A549 (cell line): Measurements from ENCODE around the gene TMEM41A. TPM values are rescaled to one million over a fixed set of nuclear protein-coding genes. Genes with fewer than 3 reads are reported as not detected.
"Not testable (repeated sequence)": the region's sequence is repeated elsewhere in the genome, so short reads cannot be mapped to it uniquely, and the experiment has no call there.

ENCODE experiments used
- ATAC-seq, 2 experiments: fragments of 200-7000 bp in 1 of 2; fragments of >200 bp in 1 of 2; cut with Nextera tagmentation in 1 of 2; cut with Tn5 transposase in 1 of 2; 3 replicates each; pipeline versions ENCODE4 v1.8.0 to v1.9.1; 2018 to 2020; ENCODE audit warnings: mild to moderate bottlenecking in 1 of 2, moderate library complexity in 1 of 2
- CTCF ChIA-PET: fragments of 300-600 bp; sonication (Branson Sonifier 250); formaldehyde crosslinking; extraction: SDS; loops from one replicate; lab custom pipeline; 2021; ENCODE audit warnings: antibody characterized with exemption, inconsistent platforms; lab: Yijun Ruan, JAX
- POLR2A ChIA-PET: fragments of 350-600 bp; formaldehyde crosslinking; extraction: SDS; loops from one replicate; lab custom pipeline; 2021; ENCODE audit warnings: antibody characterized with exemption, inconsistent platforms; lab: Yijun Ruan, JAX
- DNase-seq, 2 experiments: peaks; one replicate each; pipeline versions ENCODE4 v3.0.0 to v3.0.0-alpha.2; 2011 to 2016; ENCODE audit warnings: low read depth in 1 of 2, low spot score in 1 of 2
- FAIRE-seq: peaks from 2 replicates; lab custom pipeline; 2011; peaks lifted over from hg19 to GRCh38; lab: Jason Lieb, UNC
- H3K27ac ChIP-seq, 2 experiments: fragments of >200 bp; sonication (Bioruptor Twin); formaldehyde crosslinking; 3 replicates each; pipeline ENCODE4 v1.5.1; 2016 to 2017
- H3K4me1 ChIP-seq: fragments of >200 bp; sonication (Bioruptor Twin); formaldehyde crosslinking; 3 replicates; pipeline ENCODE4 v1.6.1; 2016
- H3K4me2 ChIP-seq: fragments of >200 bp; sonication (Bioruptor Twin); formaldehyde crosslinking; 3 replicates; pipeline ENCODE4 v1.6.1; 2016
- H3K4me3 ChIP-seq: fragments of >200 bp; sonication (Bioruptor Twin); formaldehyde crosslinking; 3 replicates; pipeline ENCODE4 v1.5.1; 2016
- H3K9me3 ChIP-seq: fragments of >200 bp; sonication (Bioruptor Twin); formaldehyde crosslinking; 3 replicates; pipeline ENCODE4 v1.6.1; 2016
- BHLHE40 ChIP-seq: IDR thresholded peaks from 2 replicates; pipeline ENCODE4 v1.6.1; 2012; ENCODE audit warnings: low read depth, low read length, inconsistent platforms
- CBX8 ChIP-seq: fragments of 200-600 bp; sonication (generic); IDR thresholded peaks from 2 replicates; pipeline ENCODE4 v1.6.1; 2016
- CEBPB ChIP-seq, 2 experiments: fragments of >200 bp in 1 of 2; sonication (Bioruptor Twin) in 1 of 2; formaldehyde crosslinking in 1 of 2; IDR thresholded peaks; 2 replicates each; pipeline ENCODE4 v1.6.1; 2012 to 2016
- E2F6 ChIP-seq: IDR thresholded peaks from 2 replicates; pipeline ENCODE4 v1.6.1; 2012; ENCODE audit warnings: low read depth, borderline replicate concordance
- ELK1 ChIP-seq: fragments of 150-350 bp; IDR thresholded peaks from 2 replicates; pipeline ENCODE4 v1.6.1; 2014; ENCODE audit warnings: low read depth, mild to moderate bottlenecking, low read length
- ESRRA ChIP-seq: fragments of 150-350 bp; IDR thresholded peaks from 2 replicates; pipeline ENCODE4 v1.6.1; 2014; ENCODE audit warnings: mild to moderate bottlenecking, low read length, borderline replicate concordance
- FOSB ChIP-seq: fragments of 250-450 bp; sonication (Bioruptor Pico); IDR thresholded peaks from 2 replicates; pipeline ENCODE4 v1.5.0; 2020; ENCODE audit warnings: mild to moderate bottlenecking, moderate library complexity
- GATA3 ChIP-seq: IDR thresholded peaks from 2 replicates; pipeline ENCODE4 v1.6.1; 2012; ENCODE audit warnings: borderline replicate concordance
- HES2 ChIP-seq: fragments of >200 bp; sonication (Bioruptor Twin); formaldehyde crosslinking; IDR thresholded peaks from 2 replicates; pipeline ENCODE4 v1.6.1; 2016
- HOXB13 ChIP-seq: fragments of 250-450 bp; sonication (Bioruptor Pico); IDR thresholded peaks from 2 replicates; pipeline ENCODE4 v1.5.0; 2020; ENCODE audit warnings: low read depth, mild to moderate bottlenecking, moderate library complexity
- KDM1A ChIP-seq: fragments of 200-600 bp; sonication (generic); IDR thresholded peaks from 2 replicates; pipeline ENCODE4 v1.6.1; 2016; ENCODE audit warnings: low read depth, mild to moderate bottlenecking
- MAX ChIP-seq: IDR thresholded peaks from 2 replicates; pipeline ENCODE4 v1.6.1; 2012
- NFE2L2 ChIP-seq: fragments of 150-350 bp; conservative IDR thresholded peaks from 2 replicates; pipeline ENCODE4 v1.6.1; 2014; ENCODE audit warnings: low read length
- NPAS2 ChIP-seq: fragments of 250-450 bp; sonication (Bioruptor Pico); IDR thresholded peaks from 2 replicates; pipeline ENCODE4 v1.8.0; 2022; ENCODE audit warnings: mild to moderate bottlenecking, moderate library complexity, borderline replicate concordance
- NR3C1 ChIP-seq: fragments of >200 bp; sonication (Bioruptor Twin); formaldehyde crosslinking; IDR thresholded peaks from 3 replicates; pipeline ENCODE4 v1.6.1; 2017
- PBX3 ChIP-seq: IDR thresholded peaks from 2 replicates; pipeline ENCODE4 v1.6.1; 2012
- PHF8 ChIP-seq: fragments of 200-600 bp; sonication (generic); IDR thresholded peaks from 2 replicates; pipeline ENCODE4 v1.6.1; 2016; ENCODE audit warnings: low read depth, mild to moderate bottlenecking, antibody characterized with exemption, moderate library complexity, borderline replicate concordance
- POLR2AphosphoS2 ChIP-seq: conservative IDR thresholded peaks from 2 replicates; pipeline ENCODE4 v1.6.1; 2012; ENCODE audit warnings: low read length, improper control_type of control experiment, inconsistent platforms
- RAD21 ChIP-seq, 2 experiments: fragments of >200 bp in 1 of 2; sonication (Bioruptor Twin) in 1 of 2; formaldehyde crosslinking in 1 of 2; IDR thresholded peaks in 1 of 2; conservative IDR thresholded peaks in 1 of 2; 2 replicates in 1 of 2; 3 replicates in 1 of 2; pipeline ENCODE4 v1.6.1; 2012 to 2018; ENCODE audit warnings: inconsistent platforms in 1 of 2
- RARB ChIP-seq: fragments of 250-450 bp; sonication (Bioruptor Pico); IDR thresholded peaks from 2 replicates; pipeline ENCODE4 v1.8.0; 2021; ENCODE audit warnings: mild to moderate bottlenecking, moderate library complexity
- RCOR1 ChIP-seq: fragments of 150-350 bp; IDR thresholded peaks from 2 replicates; pipeline ENCODE4 v1.6.1; 2014; ENCODE audit warnings: antibody characterized with exemption, low read length, low read depth
- RFX5 ChIP-seq: fragments of 450-650 bp; IDR thresholded peaks from 2 replicates; pipeline ENCODE4 v1.7.1; 2014; ENCODE audit warnings: antibody characterized with exemption, mild to moderate bottlenecking, moderate library complexity
- SREBF2 ChIP-seq: fragments of 450-650 bp; IDR thresholded peaks from 2 replicates; pipeline ENCODE4 v1.6.1; 2014; ENCODE audit warnings: mild to moderate bottlenecking, moderate library complexity
- USF2 ChIP-seq: fragments of 450-650 bp; IDR thresholded peaks from 2 replicates; pipeline ENCODE4 v1.6.1; 2014; ENCODE audit warnings: antibody characterized with exemption
- ZC3H11A ChIP-seq: fragments of 450-650 bp; IDR thresholded peaks from 2 replicates; pipeline ENCODE4 v1.6.1; 2014; ENCODE audit warnings: antibody characterized with exemption, mild to moderate bottlenecking
- WGBS: methylation state at CpG from one replicate; pipeline ENCODE4 v1.1.6; 2017; ENCODE audit errors: missing lambda C conversion rate; 5-methylcytosine and 5-hydroxymethylcytosine counted together
- polyA plus RNA-seq, 4 experiments: library from polyadenylated mRNA; depleted of rRNA in 3 of 4; stranded (reverse); fragments of >200 nt; fragmentation: RNase III in 1 of 4; extraction: RNeasy Plus Mini Kit Qiagen cat#74134 plus additional on column Dnase treatment in 1 of 4; gene quantifications; 2 replicates in 3 of 4; 3 replicates in 1 of 4; pipeline ENCODE4 v1.2.3, GENCODE V29; 2011 to 2017

Gene TMEM41A
- polyA plus RNA-seq, 2 of the 4 experiments (the other 2 are of a cell fraction): 16.6 to 31.3 TPM

- TF ChIP-seq ZC3H11A: no peak
- no peak for TF ChIP-seq HOXB13
- no peak for TF ChIP-seq CEBPB (IDR thresholded peaks at IDR 0.05)
Observed at GRCh38 chr3:185460719-185461350, 38.0 kb downstream of the TMEM41A start (continued).

- no peak overlapping the region for H3K4me2 ChIP-seq
- 72% methylated on average over 5 of the region's 5 CpGs for WGBS
- ATAC-seq (no peak), FAIRE-seq (no peak), DNase-seq (no peak)
- TF ChIP-seq GATA3: no peak
- TF ChIP-seq CBX8: no peak
- no peak for TF ChIP-seq ELK1
- TF ChIP-seq RFX5: no peak
- no peak for TF ChIP-seq NR3C1
- no peak for TF ChIP-seq HES2
- no peak for TF ChIP-seq NFE2L2
- no peak for TF ChIP-seq BHLHE40
- no peak for TF ChIP-seq MAX
- TF ChIP-seq PBX3: no peak
- no peak for TF ChIP-seq PHF8
- no peak for TF ChIP-seq NPAS2 (CRISPR knock-in tag)
- TF ChIP-seq RAD21 (conservative IDR thresholded peaks at IDR 0.05 in 1 of 2, IDR thresholded peaks at IDR 0.05 in 1 of 2): no peak
- no peak for TF ChIP-seq FOSB (CRISPR knock-in tag)
- TF ChIP-seq E2F6: no peak
- TF ChIP-seq KDM1A: no peak
- H3K27ac ChIP-seq: no peak overlapping the region
- no peaks in the 10 kb centered on the region for H3K9me3 ChIP-seq
- H3K4me1 ChIP-seq: no peaks in the 10 kb centered on the region
- ChIA-PET CTCF (interaction anchor here (0.5 to 3.0 kb wide), 19 partner anchors 9 to 152 kb away, joined by 3 to 35 read pairs (median 4); partner anchors contain the start of gene SENP2), POLR2A (no interaction called here)
- no peak overlapping the region for H3K4me3 ChIP-seq
Observed at GRCh38 chr3:185460309-185460708, 38.5 kb downstream of the TMEM41A start.

GRCh38 chr3:185457376-185457775 lies 41.5 kb downstream of the TMEM41A start:
- DNase-seq: no peak
- POLR2A ChIA-PET: no interaction called here
- Histone ChIP-seq H3K4me2 (no peak overlapping the region), H3K9me3 (no peaks in the 10 kb centered on the region), H3K4me1 (no peaks in the 10 kb centered on the region), H3K4me3 (no peak overlapping the region), H3K27ac (no peak overlapping the region)
- TF ChIP-seq SREBF2 (no peak), CEBPB (IDR thresholded peaks at IDR 0.05) (no peak), RARB (CRISPR knock-in tag) (no peak), RCOR1 (no peak), ESRRA (no peak), USF2 (no peak), POLR2AphosphoS2 (no peak)
- no peak for ATAC-seq
- 37% methylated on average over 2 of the region's 2 CpGs for WGBS
- CTCF ChIA-PET: interaction anchor here (0.6 to 2.7 kb wide), 5 partner anchors 16 to 159 kb away, joined by 3 to 13 read pairs (median 3); no protein-coding TSS in a partner anchor
- no peak for FAIRE-seq

- H3K4me1 ChIP-seq, H3K27ac ChIP-seq, POLR2A ChIA-PET, H3K4me3 ChIP-seq, FAIRE-seq, H3K9me3 ChIP-seq, DNase-seq, ATAC-seq, H3K4me2 ChIP-seq: not testable (repeated sequence)
- 93% methylated on average over 8 of the region's 8 CpGs for WGBS
- CTCF ChIA-PET: interaction anchor here (1.1 kb wide), 1 partner anchor 49 kb away, joined by 3 read pairs; no protein-coding TSS in a partner anchor
Observed at GRCh38 chr3:185451432-185451831, 47.4 kb downstream of the TMEM41A start.
